ENCODE results near the gene PBX1.

PBX1 gene

GRCh38 chr1:164703960-164704411, 145.0 kb downstream of the PBX1 start:
- DNase-seq: no peak

- no peak for DNase-seq
Measured at GRCh38 chr1:164704954-164705353, 146.0 kb downstream of the PBX1 start.

GRCh38 chr1:164706606-164706987, 147.6 kb downstream of the PBX1 start:
- no peak for DNase-seq

GRCh38 chr1:164707868-164708331, 148.9 kb downstream of the PBX1 start:
- DNase-seq: no peak

GRCh38 chr1:164708596-164708995, 149.6 kb downstream of the PBX1 start:
- no peak for DNase-seq

- DNase-seq: no peak
Measured at GRCh38 chr1:164709126-164709525, 150.1 kb downstream of the PBX1 start.

GRCh38 chr1:164709541-164710278, 150.7 kb downstream of the PBX1 start:
- no peak for DNase-seq

- no peak for DNase-seq
Measured at GRCh38 chr1:164712131-164713036, 153.4 kb downstream of the PBX1 start.

GRCh38 chr1:164713456-164714207, 154.6 kb downstream of the PBX1 start:
- no peak for DNase-seq

- no peak for DNase-seq
Measured at GRCh38 chr1:164716992-164717703, 158.2 kb downstream of the PBX1 start.

GRCh38 chr1:164718821-164719220, 159.8 kb downstream of the PBX1 start:
- no peak for DNase-seq

GRCh38 chr1:164719676-164720439, 160.9 kb downstream of the PBX1 start:
- DNase-seq: no peak

- DNase-seq: no peak
Measured at GRCh38 chr1:164720440-164721227, 161.7 kb downstream of the PBX1 start.

- DNase-seq: no peak
Measured at GRCh38 chr1:164721228-164721496, 162.2 kb downstream of the PBX1 start.

- no peak for DNase-seq
Measured at GRCh38 chr1:164723296-164723798, 164.4 kb downstream of the PBX1 start.

- DNase-seq: no peak
Measured at GRCh38 chr1:164725401-164725800, 166.4 kb downstream of the PBX1 start.

GRCh38 chr1:164726235-164726634, 167.3 kb downstream of the PBX1 start:
- DNase-seq: no peak

- DNase-seq: no peak
Measured at GRCh38 chr1:164728719-164729118, 169.7 kb downstream of the PBX1 start.

- DNase-seq: no peak
Measured at GRCh38 chr1:164731161-164731876, 172.3 kb downstream of the PBX1 start.

- no peak for DNase-seq
Measured at GRCh38 chr1:164733070-164733469, 174.1 kb downstream of the PBX1 start.

Measured in activated CD8-positive, alpha-beta memory T cell treated with anti-CD3 and anti-CD28 coated beads, Interleukin-2, amount 50 U/mL, for 4 hours (primary cell).